GM12873 (cell line): ENCODE measurements around the gene FAM110A.

Experiments used
- CTCF ChIP-seq: IDR thresholded peaks from 2 replicates; pipeline ENCODE4 v1.5.1; 2012; ENCODE audit warnings: low read depth, mild to moderate bottlenecking, moderate library complexity, low read length, control low read depth; ENCODE audit not compliant: insufficient read depth; ENCODE audit errors: missing control alignments

Gene FAM110A

GRCh38 chr20:881051-881782, 47.7 kb downstream of the FAM110A start:
- no peak for TF ChIP-seq CTCF

GRCh38 chr20:881783-882144, 48.2 kb downstream of the FAM110A start:
- TF ChIP-seq CTCF, result no peak

GRCh38 chr20:884983-885952, 51.8 kb downstream of the FAM110A start:
- no peak for TF ChIP-seq CTCF

GRCh38 chr20:887137-887536, 53.6 kb downstream of the FAM110A start:
- TF ChIP-seq CTCF, result no peak

- TF ChIP-seq CTCF, result no peak
These were observed 54.5 kb downstream of the FAM110A start for GRCh38 chr20:888057-888456.

GRCh38 chr20:889106-889505, 55.6 kb downstream of the FAM110A start:
- no peak for TF ChIP-seq CTCF

GRCh38 chr20:889932-890463, 56.5 kb downstream of the FAM110A start:
- no peak for TF ChIP-seq CTCF
